ENCODE results near the gene PANX2. TPM values are rescaled to one million over a fixed set of nuclear protein-coding genes. Genes with fewer than 3 reads are reported as not detected.
A peak's percentile ranks its signal among the peaks of the same experiment; 100 is the strongest.
"Not testable (repeated sequence)": the region's sequence is repeated elsewhere in the genome, so short reads cannot be mapped to it uniquely, and the experiment has no call there.

Gene PANX2
- total and polyA plus RNA-seq, 8 donors, result 0.25 to 1.8 (median 1.1) TPM; not detected in 3

DNA sequence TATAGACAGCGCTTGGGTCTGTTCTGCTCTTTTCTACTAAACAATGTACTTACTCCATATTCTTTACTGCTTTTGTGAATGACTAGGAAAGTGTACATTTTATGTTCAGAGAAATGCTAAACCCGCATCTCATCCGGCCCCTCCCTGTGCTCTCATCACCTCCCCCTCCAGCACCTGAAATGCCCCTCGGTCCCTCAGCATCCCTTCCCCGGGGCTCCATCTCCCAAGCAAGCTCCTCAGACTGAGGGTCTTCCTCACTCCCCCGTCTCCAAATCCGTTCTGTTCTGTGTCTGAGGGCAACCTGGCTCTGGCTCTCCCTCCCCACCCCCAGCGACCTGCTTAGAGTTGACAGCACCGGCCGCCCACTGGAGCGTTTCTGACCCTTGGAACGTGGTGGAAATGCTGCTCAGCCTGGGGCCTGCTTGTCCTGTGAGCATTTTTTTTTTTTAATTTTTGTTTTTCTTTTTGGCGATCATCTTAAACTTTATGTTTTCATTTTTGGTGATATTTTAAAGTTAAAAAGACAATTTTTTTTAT is 31.7 kb downstream of the PANX2 start:
- TF ChIP-seq POLR2A (IDR thresholded peaks at IDR 0.05) (no peak), POLR2AphosphoS5 (IDR thresholded peaks at IDR 0.05) (no peak), CTCF (IDR thresholded peaks at IDR 0.05) (no peak)
- Histone ChIP-seq H3K27ac (peak overlapping the region in 2 of 5 donors; percentile 90 to 92), H3K4me3 (peak overlapping the region; percentile 86 to 94 (median 90)), H3K9me3 (no peaks in the 10 kb centered on the region), H3K27me3 (no peaks in the 10 kb centered on the region), H3K4me1 (peaks cover 17 to 64% (median 43%) of the 10 kb centered on the region in 4 donors), H3K36me3 (peaks cover 14 to 58% (median 47%) of the 10 kb centered on the region in 4 donors)
- intact Hi-C loops (cut with DNase I; ENCODE audit: low total_unique reads), result no loop called here
- 45 to 65% (median 54%) methylated on average over 13 of the region's 13 CpGs for WGBS, 5 donors
- no peak for DNase-seq

- intact Hi-C loops (cut with DNase I; ENCODE audit: low total_unique reads), result no loop called here
- TF ChIP-seq EP300 (IDR thresholded peaks at IDR 0.05) (no peak), POLR2AphosphoS5 (IDR thresholded peaks at IDR 0.05) (no peak), CTCF (IDR thresholded peaks at IDR 0.05) (no peak), POLR2A (IDR thresholded peaks at IDR 0.05) (no peak)
- no peaks in the 10 kb centered on the region for H3K27me3 ChIP-seq
- H3K4me1 ChIP-seq, result peaks cover 17 to 67% (median 45%) of the 10 kb centered on the region in 4 donors
- DNase-seq, result no peak
- no peak overlapping the region for H3K27ac ChIP-seq
- no peaks in the 10 kb centered on the region for H3K9me3 ChIP-seq
- 96 to 100% (median 97%) methylated on average over 1 of the region's 1 CpG for WGBS, 5 donors
- peaks cover 10 to 58% (median 47%) of the 10 kb centered on the region in 4 donors for H3K36me3 ChIP-seq
- no peak overlapping the region for H3K4me3 ChIP-seq
Measured at GRCh38 chr22:50203288-50203687, 32.8 kb downstream of the PANX2 start.

DNA sequence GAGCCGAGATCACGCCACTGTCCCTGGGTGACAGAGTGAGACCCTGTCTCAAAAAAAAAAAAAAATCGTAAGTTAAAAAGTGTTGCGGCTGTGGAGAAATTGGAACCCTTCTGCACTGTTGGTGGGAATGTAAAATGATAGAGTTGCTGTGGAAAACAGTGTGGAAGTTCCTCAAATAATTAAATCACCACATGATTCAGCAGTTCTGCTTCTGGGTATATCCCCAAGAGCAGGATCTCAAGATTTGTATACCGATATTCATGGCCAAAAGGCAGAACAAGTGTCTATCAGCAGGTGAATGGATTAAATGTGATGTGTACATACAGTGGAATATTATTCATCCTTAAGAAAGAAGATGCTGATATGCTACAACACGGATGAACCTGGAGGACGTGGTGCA is 34.0 kb downstream of the PANX2 start:
- peaks cover 12 to 60% (median 50%) of the 10 kb centered on the region in 4 donors for H3K36me3 ChIP-seq

GRCh38 chr22:50204998-50205397 is 34.5 kb downstream of the PANX2 start:
- H3K27ac ChIP-seq; H3K9me3 ChIP-seq; DNase-seq; H3K4me3 ChIP-seq; intact Hi-C loops (cut with DNase I; ENCODE audit: low total_unique reads); H3K27me3 ChIP-seq: not testable (repeated sequence)
- Histone ChIP-seq H3K36me3 (peaks cover 12 to 62% (median 52%) of the 10 kb centered on the region in 4 donors), H3K4me1 (peaks cover 9 to 65% (median 43%) of the 10 kb centered on the region in 4 donors)
- WGBS, 5 donors, result 88 to 90% (median 90%) methylated on average over 9 of the region's 9 CpGs

More for the DNA sequence above, 34.0 kb downstream of the PANX2 start:
- H3K27me3 ChIP-seq, result no peaks in the 10 kb centered on the region
- no peaks in the 10 kb centered on the region for H3K9me3 ChIP-seq
- H3K27ac ChIP-seq, result no peak overlapping the region
- no peak for DNase-seq
- no peak overlapping the region for H3K4me3 ChIP-seq
- TF ChIP-seq CTCF (IDR thresholded peaks at IDR 0.05) (no peak), EP300 (IDR thresholded peaks at IDR 0.05) (no peak), POLR2AphosphoS5 (IDR thresholded peaks at IDR 0.05) (no peak), POLR2A (IDR thresholded peaks at IDR 0.05) (no peak)
- peaks cover 14 to 65% (median 43%) of the 10 kb centered on the region in 4 donors for H3K4me1 ChIP-seq
- WGBS, 5 donors, result 92 to 94% (median 94%) methylated on average over 7 of the region's 7 CpGs
- intact Hi-C loops (cut with DNase I; ENCODE audit: low total_unique reads), result no loop called here
